Neural progenitor cell (in vitro differentiated cells): ENCODE data around the gene KREMEN2.

Experiments
- CTCF ChIP-seq: fragments of 200-600 bp; sonication (generic); IDR thresholded peaks from 2 replicates; pipeline ENCODE4 v1.5.1; 2017; ENCODE audit warnings: antibody characterized with exemption, mild to moderate bottlenecking
- EZH2 ChIP-seq: fragments of 200-600 bp; sonication (generic); IDR thresholded peaks from 2 replicates; pipeline ENCODE4 v1.6.1; 2017; ENCODE audit warnings: antibody characterized with exemption, mild to moderate bottlenecking, moderate library complexity

DNA sequence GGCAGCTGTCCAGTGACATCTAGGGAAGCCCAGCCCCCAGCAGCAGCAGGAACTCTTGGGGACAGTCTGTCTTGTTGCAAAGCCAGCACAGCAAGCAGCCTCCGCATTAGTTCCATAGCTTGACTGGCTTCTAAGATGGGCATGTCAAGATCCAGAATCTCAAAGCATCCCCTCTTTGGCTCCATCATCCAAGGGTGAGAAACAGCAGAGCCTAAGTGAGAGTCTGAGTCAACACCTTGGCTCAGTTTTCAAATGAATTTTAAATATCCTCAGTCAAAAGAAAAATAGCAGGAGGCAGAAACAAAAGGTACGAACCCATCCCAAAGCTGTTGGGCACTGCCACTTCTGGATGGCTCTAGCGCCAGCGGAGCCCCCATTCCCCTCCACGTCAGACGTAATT lies 50.9 kb downstream of the KREMEN2 start:
- TF ChIP-seq CTCF = no peak
- TF ChIP-seq EZH2 = no peak
